ENCODE data around the gene ZMYND19. TPM values are rescaled to one million over a fixed set of nuclear protein-coding genes. Genes with fewer than 3 reads are reported as not detected.

ZMYND19 gene
- total RNA-seq, 1 donor from 2014 or later, result 11.6 TPM

Other genes starting within 250 kb of the ZMYND19 start
- 9.2 TPM for gene EXD3, start 167.3 kb downstream of the ZMYND19 start, total RNA-seq
- 2.0 TPM for gene NOXA1, start 167.1 kb downstream of the ZMYND19 start, total RNA-seq
- gene ENTPD8, start 149.2 kb downstream of the ZMYND19 start, total RNA-seq, result not detected
- 9.8 TPM for gene NSMF, start 131.2 kb downstream of the ZMYND19 start, total RNA-seq
- 9.0 TPM for gene PNPLA7, start 40.1 kb downstream of the ZMYND19 start, total RNA-seq
- 233 TPM for gene MRPL41, start 38.6 kb downstream of the ZMYND19 start, total RNA-seq
- 18.0 TPM for gene DPH7, start 11.6 kb downstream of the ZMYND19 start, total RNA-seq
- gene ARRDC1, start 15.2 kb upstream of the ZMYND19 start, total RNA-seq, result 16.2 TPM
- gene EHMT1, start 28.5 kb upstream of the ZMYND19 start, total RNA-seq, result 31.3 TPM

Data from left ventricle myocardium inferior (tissue), 1 donor.